HG02623 (cell line): ENCODE results near the gene NEO1.
"Not testable (repeated sequence)": the region's sequence is repeated elsewhere in the genome, so short reads cannot be mapped to it uniquely, and the experiment has no call there.

ENCODE experiments used
- ATAC-seq: cut with Tn5 transposase; IDR thresholded peaks from one replicate; pipeline ENCODE4 v1.9.1; 2021; ENCODE audit warnings: moderate library complexity; ENCODE audit not compliant: unreplicated experiment

NEO1 gene

GRCh38 chr15:73195166-73195565, 142.9 kb downstream of the NEO1 start:
- ATAC-seq, result no peak

GRCh38 chr15:73196113-73196512, 143.8 kb downstream of the NEO1 start:
- no peak for ATAC-seq

GRCh38 chr15:73200339-73200738, 148.1 kb downstream of the NEO1 start:
- no peak for ATAC-seq

GRCh38 chr15:73210630-73211029, 158.4 kb downstream of the NEO1 start:
- ATAC-seq, result no peak

DNA sequence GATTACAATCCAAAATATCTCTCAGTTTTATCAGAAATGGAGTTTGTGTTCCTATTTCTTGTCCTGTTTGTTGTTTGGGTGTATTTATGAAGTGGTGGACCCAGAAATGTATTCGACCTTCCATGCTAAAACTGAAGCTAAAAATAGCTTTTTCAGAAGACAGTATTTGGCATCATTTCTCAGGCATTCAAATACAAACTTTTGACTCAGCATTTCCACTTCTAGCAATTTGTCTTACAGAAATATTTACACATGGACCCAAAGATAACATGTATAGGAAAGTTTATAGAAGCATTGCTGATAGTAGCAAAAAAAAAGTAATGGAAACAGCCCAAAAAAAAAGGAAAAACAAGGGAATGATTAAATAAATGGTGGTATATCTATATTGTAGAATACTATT, 160.2 kb downstream of the NEO1 start:
- no peak for ATAC-seq

- not testable (repeated sequence) for ATAC-seq
These were observed 169.2 kb downstream of the NEO1 start for GRCh38 chr15:73221450-73221849.

GRCh38 chr15:73225358-73226015, 173.2 kb downstream of the NEO1 start:
- no peak for ATAC-seq

- no peak for ATAC-seq
These were observed 174.0 kb downstream of the NEO1 start for GRCh38 chr15:73226093-73226814.

- no peak for ATAC-seq
These were observed 175.3 kb downstream of the NEO1 start for GRCh38 chr15:73227433-73228056.

GRCh38 chr15:73228128-73228646, 175.9 kb downstream of the NEO1 start:
- ATAC-seq, result no peak

DNA sequence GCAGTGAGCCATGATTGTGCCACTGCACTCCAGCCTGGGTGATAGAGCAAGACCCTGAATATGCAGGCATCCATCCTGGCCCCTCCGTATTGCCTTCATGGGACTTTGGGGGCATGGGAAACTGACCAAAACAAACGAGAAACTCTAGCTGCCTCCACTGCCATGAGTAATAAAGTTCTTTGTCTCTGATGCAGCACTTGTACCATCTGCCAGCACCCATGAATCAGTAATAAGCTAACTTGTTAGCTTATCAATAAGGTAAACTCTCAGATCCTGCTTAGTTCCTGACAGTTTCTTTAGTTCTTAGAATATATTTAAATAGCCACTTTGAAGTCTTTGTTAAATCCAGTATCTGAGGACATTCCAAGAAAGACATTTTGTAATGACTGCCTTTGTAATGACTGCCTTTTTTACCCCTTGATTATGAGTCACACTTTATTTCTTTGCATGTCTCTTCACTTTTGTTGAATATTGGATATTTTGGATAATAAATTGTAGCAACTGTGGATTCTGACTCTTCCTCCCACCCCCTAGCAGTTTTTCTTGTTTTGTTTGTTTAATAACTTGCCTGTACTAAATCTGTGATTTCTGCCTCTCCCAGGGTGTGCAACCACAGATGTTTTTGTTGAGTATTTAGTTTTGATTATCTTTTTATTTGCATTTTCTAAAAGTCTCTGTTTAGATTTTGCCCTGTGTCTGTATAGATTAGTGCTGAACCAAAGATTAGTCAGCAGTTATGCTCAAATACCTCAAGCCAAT, 179.6 kb downstream of the NEO1 start:
- no peak for ATAC-seq

DNA sequence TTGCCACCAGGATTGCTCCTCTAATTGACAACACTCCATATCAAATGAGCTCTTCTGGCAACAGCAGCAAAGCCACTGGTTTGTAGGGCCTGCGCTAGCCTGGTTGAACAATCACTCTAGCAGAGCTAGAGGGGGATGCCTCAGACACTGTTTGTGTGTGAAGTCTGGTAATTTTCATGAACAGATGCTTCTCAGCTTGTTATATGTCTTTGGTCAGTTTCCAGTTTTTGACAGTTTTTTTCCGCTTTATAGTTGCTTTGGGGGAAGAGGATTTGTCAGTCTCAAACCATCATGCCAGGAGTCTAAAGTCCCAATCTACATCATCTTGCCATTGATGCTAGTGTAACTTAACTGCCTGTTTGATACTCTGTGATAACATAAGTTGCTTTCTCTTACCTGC, 180.5 kb downstream of the NEO1 start:
- ATAC-seq, result no peak

DNA sequence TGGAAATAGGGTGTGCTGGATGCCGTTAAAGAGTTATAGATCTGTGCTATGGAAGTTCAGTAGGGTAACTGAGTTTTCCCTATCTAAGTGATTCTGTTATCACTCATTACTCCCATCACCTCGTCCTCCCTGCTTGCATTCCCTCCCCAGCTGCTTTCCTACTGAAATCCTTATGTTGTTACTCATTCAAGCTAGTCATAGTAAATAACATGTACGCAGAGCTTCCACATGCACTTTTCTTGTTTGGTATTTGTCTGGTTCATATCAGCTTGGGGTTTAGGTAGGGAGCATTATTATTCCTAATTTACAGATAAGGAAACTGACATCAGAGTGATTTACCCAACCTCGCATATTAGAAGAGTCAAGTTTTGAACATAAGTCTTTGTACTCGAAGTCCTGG, 181.4 kb downstream of the NEO1 start:
- ATAC-seq, result no peak

DNA sequence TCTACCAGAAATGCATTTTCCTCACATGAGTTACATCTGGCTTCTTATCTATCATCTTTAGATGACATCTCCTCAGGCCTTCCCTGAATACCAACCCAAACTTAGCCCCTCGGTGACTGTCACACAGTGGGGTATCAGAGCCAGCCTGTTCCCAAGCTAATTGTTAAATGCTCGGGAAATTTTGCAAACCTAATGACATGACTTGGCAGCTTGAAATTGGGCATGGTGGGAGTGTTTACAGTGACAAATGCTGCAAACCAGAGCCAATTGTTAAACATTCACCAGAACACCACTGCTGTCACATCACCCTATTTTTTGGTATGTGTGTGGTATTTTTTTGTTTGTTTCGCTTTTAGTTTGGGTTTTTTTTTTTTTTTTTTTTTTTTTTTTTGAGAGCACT, 185.6 kb downstream of the NEO1 start:
- no peak for ATAC-seq

- ATAC-seq, result no peak
These were observed 187.4 kb downstream of the NEO1 start for GRCh38 chr15:73239564-73240215.

GRCh38 chr15:73240866-73241499, 188.7 kb downstream of the NEO1 start:
- ATAC-seq, result no peak

GRCh38 chr15:73244333-73244732, 192.1 kb downstream of the NEO1 start:
- ATAC-seq, result no peak

GRCh38 chr15:73246439-73246838, 194.2 kb downstream of the NEO1 start:
- no peak for ATAC-seq

- no peak for ATAC-seq
These were observed 194.6 kb downstream of the NEO1 start for GRCh38 chr15:73246898-73247297.

DNA sequence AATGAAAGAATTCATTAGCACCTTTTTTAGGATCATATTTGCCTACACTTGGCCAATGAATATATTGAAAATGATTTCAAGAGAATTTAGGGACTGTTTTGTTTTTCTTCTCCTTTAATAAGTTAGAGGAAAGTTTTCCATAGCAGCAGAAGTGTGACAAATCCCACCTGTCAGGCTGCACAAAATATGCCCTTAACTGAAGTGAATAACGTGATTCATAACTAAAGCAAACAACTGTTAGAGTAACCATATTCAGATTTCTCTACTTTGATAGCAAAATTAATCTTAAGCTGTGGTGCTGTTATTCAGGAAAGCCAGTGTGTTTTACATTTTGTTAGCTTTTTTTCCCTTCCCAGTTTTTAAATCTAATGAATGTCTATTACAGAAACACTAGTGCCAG, 195.1 kb downstream of the NEO1 start:
- no peak for ATAC-seq
